ENCODE data around the gene SEBOX.

DNA sequence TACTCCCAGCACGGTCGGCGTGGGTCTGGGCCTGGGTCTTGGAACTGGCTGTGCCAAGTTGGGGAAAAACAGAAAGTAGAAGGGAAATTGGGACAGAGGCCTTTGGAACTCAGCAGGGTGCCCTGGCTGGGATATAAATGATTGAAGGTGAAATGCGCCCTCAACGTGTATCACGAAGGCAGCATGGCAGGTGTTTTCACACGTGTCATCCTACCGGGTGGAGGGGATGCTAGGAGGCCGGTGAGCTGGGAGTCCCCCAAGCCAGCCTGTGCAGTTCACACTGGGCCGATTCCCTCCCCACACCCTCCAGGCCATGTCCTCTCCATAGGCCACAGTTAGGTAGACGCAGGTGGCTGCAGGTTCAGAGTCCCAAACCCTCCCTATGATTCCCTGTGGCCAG is 23.5 kb downstream of the SEBOX start:
- TF ChIP-seq, protein P1, sequence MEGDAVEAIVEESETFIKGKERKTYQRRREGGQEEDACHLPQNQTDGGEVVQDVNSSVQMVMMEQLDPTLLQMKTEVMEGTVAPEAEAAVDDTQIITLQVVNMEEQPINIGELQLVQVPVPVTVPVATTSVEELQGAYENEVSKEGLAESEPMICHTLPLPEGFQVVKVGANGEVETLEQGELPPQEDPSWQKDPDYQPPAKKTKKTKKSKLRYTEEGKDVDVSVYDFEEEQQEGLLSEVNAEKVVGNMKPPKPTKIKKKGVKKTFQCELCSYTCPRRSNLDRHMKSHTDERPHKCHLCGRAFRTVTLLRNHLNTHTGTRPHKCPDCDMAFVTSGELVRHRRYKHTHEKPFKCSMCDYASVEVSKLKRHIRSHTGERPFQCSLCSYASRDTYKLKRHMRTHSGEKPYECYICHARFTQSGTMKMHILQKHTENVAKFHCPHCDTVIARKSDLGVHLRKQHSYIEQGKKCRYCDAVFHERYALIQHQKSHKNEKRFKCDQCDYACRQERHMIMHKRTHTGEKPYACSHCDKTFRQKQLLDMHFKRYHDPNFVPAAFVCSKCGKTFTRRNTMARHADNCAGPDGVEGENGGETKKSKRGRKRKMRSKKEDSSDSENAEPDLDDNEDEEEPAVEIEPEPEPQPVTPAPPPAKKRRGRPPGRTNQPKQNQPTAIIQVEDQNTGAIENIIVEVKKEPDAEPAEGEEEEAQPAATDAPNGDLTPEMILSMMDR (IDR thresholded peaks at IDR 0.05) = no peak
- TF ChIP-seq POLR2A (IDR thresholded peaks at IDR 0.05) = no peak

Data from uterus (tissue), 2 donors.